Neural progenitor cell (in vitro differentiated cells): ENCODE results near the gene DLG2. TPM values are rescaled to one million over a fixed set of nuclear protein-coding genes. Genes with fewer than 3 reads are reported as not detected.

Experiments used
- DNase-seq: peaks from one replicate; pipeline ENCODE4 v3.0.0-alpha.2; 2016; ENCODE audit warnings: low spot score
- H2AFZ ChIP-seq: fragments of 200-600 bp; sonication (generic); replicated peaks from 2 replicates; pipeline ENCODE4 v1.6.1; 2016; ENCODE audit warnings: antibody characterized with exemption
- H3F3A ChIP-seq: fragments of 200-600 bp; sonication (generic); 2 replicates; pipeline ENCODE4 v1.6.1; 2016; ENCODE audit warnings: antibody characterized with exemption, low read depth
- H3K27ac ChIP-seq: fragments of 200-600 bp; sonication (generic); 2 replicates; pipeline ENCODE4 v1.5.1; 2016; ENCODE audit warnings: mild to moderate bottlenecking
- H3K27me3 ChIP-seq: fragments of 200-600 bp; sonication (generic); 2 replicates; pipeline ENCODE4 v1.6.1; 2016; ENCODE audit warnings: mild to moderate bottlenecking, moderate library complexity
- H3K36me3 ChIP-seq: fragments of 200-600 bp; sonication (generic); 2 replicates; pipeline ENCODE4 v1.5.1; 2016
- H3K4me1 ChIP-seq: fragments of 200-600 bp; sonication (generic); 2 replicates; pipeline ENCODE4 v1.6.1; 2016; ENCODE audit warnings: mixed run types
- H3K4me2 ChIP-seq: fragments of 200-600 bp; sonication (generic); 2 replicates; pipeline ENCODE4 v1.6.1; 2016
- H3K4me3 ChIP-seq: fragments of 200-600 bp; sonication (generic); 2 replicates; pipeline ENCODE4 v1.5.1; 2016
- H3K79me2 ChIP-seq: fragments of 200-600 bp; sonication (generic); 2 replicates; pipeline ENCODE4 v1.6.1; 2016; ENCODE audit warnings: low read depth
- H3K9ac ChIP-seq: fragments of 200-600 bp; sonication (generic); 2 replicates; pipeline ENCODE4 v1.6.1; 2016
- H3K9me3 ChIP-seq: fragments of 200-600 bp; sonication (generic); 2 replicates; pipeline ENCODE4 v1.5.1; 2016; ENCODE audit warnings: low read depth
- H4K20me1 ChIP-seq: fragments of 200-600 bp; sonication (generic); 2 replicates; pipeline ENCODE4 v1.6.1; 2016; ENCODE audit warnings: low read depth
- H3K27ac Mint-ChIP-seq: 3 replicates; pipeline ENCODE4 v1.8.0; 2021; ENCODE audit warnings: mixed read lengths
- H3K27me3 Mint-ChIP-seq: 2 replicates; pipeline ENCODE4 v1.8.0; 2022; ENCODE audit warnings: low read depth, mild to moderate bottlenecking, inconsistent platforms, moderate library complexity, mixed read lengths; ENCODE audit not compliant: insufficient read depth
- H3K36me3 Mint-ChIP-seq: 3 replicates; pipeline ENCODE4 v1.8.0; 2021; ENCODE audit warnings: mixed read lengths
- H3K4me1 Mint-ChIP-seq: 3 replicates; pipeline ENCODE4 v1.8.0; 2021; ENCODE audit warnings: mixed read lengths
- H3K4me3 Mint-ChIP-seq: 3 replicates; pipeline ENCODE4 v1.8.0; 2021; ENCODE audit warnings: mild to moderate bottlenecking, moderate library complexity, mixed read lengths
- H3K9me3 Mint-ChIP-seq: 3 replicates; pipeline ENCODE4 v1.8.0; 2020; ENCODE audit warnings: mixed read lengths
- EZH2 ChIP-seq: fragments of 200-600 bp; sonication (generic); IDR thresholded peaks from 2 replicates; pipeline ENCODE4 v1.6.1; 2017; ENCODE audit warnings: antibody characterized with exemption, mild to moderate bottlenecking, moderate library complexity
- EZH2phosphoT487 ChIP-seq: fragments of 200-600 bp; sonication (generic); IDR thresholded peaks from 2 replicates; pipeline ENCODE4 v1.6.1; 2017; ENCODE audit warnings: antibody characterized with exemption
- total RNA-seq: library from RNA; depleted of rRNA; stranded (reverse); fragments of >200 nt; gene quantifications from 2 replicates; pipeline ENCODE4 v1.2.3, GENCODE V29; 2015; ENCODE audit warnings: low replicate concordance
- TF ChIP-seq, protein P1 (sequence below): fragments of 200-600 bp; sonication (generic); IDR thresholded peaks from 2 replicates; pipeline ENCODE4 v1.5.1; 2017; ENCODE audit warnings: antibody characterized with exemption, mild to moderate bottlenecking

The DLG2 gene
- total RNA-seq, 1 donor from 2014 or later: 7.5 TPM

DNA sequence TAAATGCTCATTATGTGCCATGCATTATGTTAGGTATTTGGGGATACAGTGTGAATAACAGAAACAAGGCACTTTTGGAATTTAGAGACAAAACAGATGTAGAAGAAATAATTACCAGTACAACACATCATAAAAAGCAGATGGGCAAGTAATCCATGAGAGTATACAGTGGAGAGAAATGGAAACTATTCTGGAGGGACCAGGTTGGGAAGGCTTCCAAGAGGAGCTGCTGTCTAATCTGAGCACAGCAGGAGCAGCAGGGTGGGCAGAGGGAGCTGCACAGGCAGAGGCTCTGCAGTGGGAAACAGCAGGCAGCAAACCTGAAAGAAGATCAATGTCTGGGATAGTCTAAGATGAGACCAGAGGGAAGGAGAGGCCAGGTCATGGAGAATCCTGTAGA, 2072.3 kb downstream of the DLG2 start:
- no peak for DNase-seq
- H3K4me2 ChIP-seq: no peak overlapping the region
- no peak overlapping the region for H3K27ac ChIP-seq
- H3K79me2 ChIP-seq: no peaks in the 10 kb centered on the region
- H3K27ac Mint-ChIP-seq: no peak overlapping the region
- peaks cover 1% of the 10 kb centered on the region for H3K9me3 Mint-ChIP-seq
- no peak overlapping the region for H3K4me3 ChIP-seq
- H3K36me3 ChIP-seq: no peaks in the 10 kb centered on the region
- H2AFZ ChIP-seq: no peak overlapping the region
- H3K36me3 Mint-ChIP-seq: no peaks in the 10 kb centered on the region
- no peaks in the 10 kb centered on the region for H3K4me1 ChIP-seq
- no peaks in the 10 kb centered on the region for H4K20me1 ChIP-seq
- H3K27me3 ChIP-seq: no peaks in the 10 kb centered on the region
- H3K4me3 Mint-ChIP-seq: no peak overlapping the region
- H3K4me1 Mint-ChIP-seq: peaks cover 19% of the 10 kb centered on the region
- H3F3A ChIP-seq: no peaks in the 10 kb centered on the region
- no peak overlapping the region for H3K9ac ChIP-seq
- no peaks in the 10 kb centered on the region for H3K27me3 Mint-ChIP-seq
- no peaks in the 10 kb centered on the region for H3K9me3 ChIP-seq
- TF ChIP-seq EZH2 (no peak), EZH2phosphoT487 (no peak)
- TF ChIP-seq, protein P1, sequence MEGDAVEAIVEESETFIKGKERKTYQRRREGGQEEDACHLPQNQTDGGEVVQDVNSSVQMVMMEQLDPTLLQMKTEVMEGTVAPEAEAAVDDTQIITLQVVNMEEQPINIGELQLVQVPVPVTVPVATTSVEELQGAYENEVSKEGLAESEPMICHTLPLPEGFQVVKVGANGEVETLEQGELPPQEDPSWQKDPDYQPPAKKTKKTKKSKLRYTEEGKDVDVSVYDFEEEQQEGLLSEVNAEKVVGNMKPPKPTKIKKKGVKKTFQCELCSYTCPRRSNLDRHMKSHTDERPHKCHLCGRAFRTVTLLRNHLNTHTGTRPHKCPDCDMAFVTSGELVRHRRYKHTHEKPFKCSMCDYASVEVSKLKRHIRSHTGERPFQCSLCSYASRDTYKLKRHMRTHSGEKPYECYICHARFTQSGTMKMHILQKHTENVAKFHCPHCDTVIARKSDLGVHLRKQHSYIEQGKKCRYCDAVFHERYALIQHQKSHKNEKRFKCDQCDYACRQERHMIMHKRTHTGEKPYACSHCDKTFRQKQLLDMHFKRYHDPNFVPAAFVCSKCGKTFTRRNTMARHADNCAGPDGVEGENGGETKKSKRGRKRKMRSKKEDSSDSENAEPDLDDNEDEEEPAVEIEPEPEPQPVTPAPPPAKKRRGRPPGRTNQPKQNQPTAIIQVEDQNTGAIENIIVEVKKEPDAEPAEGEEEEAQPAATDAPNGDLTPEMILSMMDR: no peak

DNA sequence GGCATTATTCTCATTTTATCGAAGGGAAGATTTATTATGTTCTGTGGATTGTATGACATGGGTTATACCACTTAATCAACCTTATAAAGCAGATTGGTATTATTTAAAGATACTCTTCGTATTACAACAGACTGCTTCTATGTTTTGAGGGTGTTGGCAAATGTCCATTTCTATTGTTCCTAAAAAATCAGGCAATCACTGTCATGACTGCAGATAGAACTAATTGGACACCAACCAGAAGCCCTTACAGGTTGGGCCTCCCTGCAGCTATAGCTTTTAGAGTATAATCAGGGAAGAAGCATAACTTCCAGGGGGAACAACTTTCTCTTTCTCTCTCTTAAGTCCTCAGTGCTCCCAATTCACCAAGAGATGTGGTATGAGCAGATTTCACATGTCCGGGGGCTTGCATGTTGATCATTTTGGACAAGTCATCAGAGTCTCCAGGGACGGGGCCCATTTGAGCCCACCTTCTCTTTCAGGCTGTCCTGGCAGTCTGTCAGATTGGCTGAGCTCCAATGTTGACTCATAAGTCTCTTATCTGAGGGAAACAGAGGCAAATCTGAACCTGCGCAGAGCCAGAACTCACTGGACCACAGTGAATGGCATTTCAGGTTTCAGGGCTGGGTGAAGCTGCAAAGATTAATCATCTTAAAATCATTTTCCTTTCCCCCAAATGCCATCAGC, 2077.0 kb downstream of the DLG2 start:
- DNase-seq: no peak
- Mint-ChIP-seq H3K4me1 (peaks cover 18% of the 10 kb centered on the region), H3K36me3 (no peaks in the 10 kb centered on the region), H3K4me3 (no peak overlapping the region), H3K27me3 (no peaks in the 10 kb centered on the region), H3K9me3 (peaks cover 4% of the 10 kb centered on the region), H3K27ac (no peak overlapping the region)
- TF ChIP-seq EZH2phosphoT487 (no peak), EZH2 (no peak)
- TF ChIP-seq, protein P1: no peak
- H3K4me1 ChIP-seq: peaks cover 7% of the 10 kb centered on the region
- no peak overlapping the region for H3K27ac ChIP-seq
- H3K4me3 ChIP-seq: no peak overlapping the region
- no peak overlapping the region for H3K4me2 ChIP-seq
- H3K9me3 ChIP-seq: no peaks in the 10 kb centered on the region
- H3K27me3 ChIP-seq: no peaks in the 10 kb centered on the region
- no peaks in the 10 kb centered on the region for H4K20me1 ChIP-seq
- H3K36me3 ChIP-seq: no peaks in the 10 kb centered on the region
- H2AFZ ChIP-seq: no peak overlapping the region
- no peaks in the 10 kb centered on the region for H3F3A ChIP-seq
- H3K9ac ChIP-seq: no peak overlapping the region
- H3K79me2 ChIP-seq: no peaks in the 10 kb centered on the region

- Mint-ChIP-seq H3K27me3 (no peaks in the 10 kb centered on the region), H3K27ac (no peak overlapping the region), H3K4me3 (no peak overlapping the region), H3K36me3 (no peaks in the 10 kb centered on the region), H3K9me3 (peaks cover 4% of the 10 kb centered on the region), H3K4me1 (peaks cover 25% of the 10 kb centered on the region)
- H3K79me2 ChIP-seq: no peaks in the 10 kb centered on the region
- H3F3A ChIP-seq: no peaks in the 10 kb centered on the region
- H3K4me3 ChIP-seq: no peak overlapping the region
- H3K4me2 ChIP-seq: no peak overlapping the region
- no peak for TF ChIP-seq EZH2
- TF ChIP-seq, protein P1: no peak
- no peak for TF ChIP-seq EZH2phosphoT487
- H3K4me1 ChIP-seq: peaks cover 7% of the 10 kb centered on the region
- no peaks in the 10 kb centered on the region for H4K20me1 ChIP-seq
- no peak overlapping the region for H3K27ac ChIP-seq
- DNase-seq: no peak
- no peaks in the 10 kb centered on the region for H3K36me3 ChIP-seq
- H3K9me3 ChIP-seq: no peaks in the 10 kb centered on the region
- H3K27me3 ChIP-seq: no peaks in the 10 kb centered on the region
- H2AFZ ChIP-seq: no peak overlapping the region
- H3K9ac ChIP-seq: no peak overlapping the region
These were observed 2080.8 kb downstream of the DLG2 start for GRCh38 chr11:83546368-83546767.
